ENCODE measurements around the gene ELFN2.

ELFN2 gene

DNA sequence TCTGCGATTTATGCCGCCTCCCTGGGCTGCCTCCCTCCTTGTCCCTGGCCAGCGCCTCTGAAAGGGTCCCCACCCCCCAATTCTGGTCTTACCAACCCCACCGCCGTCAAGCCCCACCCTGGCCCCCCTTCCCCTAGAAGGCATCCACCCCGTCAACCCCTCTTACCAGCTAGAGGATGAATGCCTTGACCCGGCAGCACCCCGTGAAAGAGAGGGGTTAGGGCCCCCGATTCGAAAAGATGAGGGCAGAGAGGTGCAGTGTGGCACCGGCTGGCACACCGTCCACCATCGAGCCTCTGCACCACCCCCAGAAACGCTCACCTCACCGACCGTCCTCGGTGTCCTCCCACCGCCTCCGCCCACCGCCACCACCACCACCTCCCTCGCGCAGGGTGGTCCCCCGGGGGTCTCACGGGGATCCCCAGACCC lies 559 bp downstream of the ELFN2 start:
- DNase-seq, result no peak

DNA sequence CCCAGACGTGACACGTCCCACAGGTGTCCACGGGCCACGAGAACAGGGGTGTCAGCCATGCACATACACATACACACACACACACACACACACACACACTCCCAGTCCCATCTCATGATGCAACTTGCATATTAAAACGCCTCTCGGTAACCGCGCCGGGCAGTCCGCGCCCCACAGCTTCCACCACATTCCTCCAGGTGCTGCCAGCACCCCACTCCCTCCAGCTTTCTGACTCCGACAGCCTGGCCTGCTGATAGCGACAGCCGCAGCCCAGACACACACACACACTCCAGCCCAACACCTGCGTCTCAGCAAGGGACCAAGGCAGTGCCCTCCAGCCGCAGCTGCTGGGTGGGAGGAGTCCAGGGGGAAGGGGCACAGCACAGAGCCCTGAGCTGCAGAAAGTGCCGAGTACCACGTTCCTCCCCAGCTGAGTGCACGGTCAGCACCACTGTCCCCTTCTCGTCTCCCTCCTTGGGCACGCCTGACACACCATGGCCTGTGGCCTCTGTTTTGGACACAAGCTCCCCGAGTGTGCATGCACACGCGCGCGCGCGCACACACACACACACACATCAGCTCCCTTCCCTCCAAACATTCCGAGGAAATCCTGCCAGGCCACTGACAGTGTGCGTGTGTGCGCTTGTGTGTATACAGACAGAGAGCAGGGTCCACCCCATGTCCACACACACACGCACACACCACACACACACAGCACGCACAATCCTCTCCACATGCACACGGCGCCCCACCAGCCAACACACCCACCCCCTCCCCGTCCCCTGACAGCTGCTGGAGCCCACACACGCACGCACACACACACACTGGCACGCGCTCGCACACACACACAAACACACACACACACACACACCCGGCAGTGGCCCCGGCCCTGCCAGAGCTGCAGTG lies 1.2 kb downstream of the ELFN2 start:
- DNase-seq, result no peak

DNA sequence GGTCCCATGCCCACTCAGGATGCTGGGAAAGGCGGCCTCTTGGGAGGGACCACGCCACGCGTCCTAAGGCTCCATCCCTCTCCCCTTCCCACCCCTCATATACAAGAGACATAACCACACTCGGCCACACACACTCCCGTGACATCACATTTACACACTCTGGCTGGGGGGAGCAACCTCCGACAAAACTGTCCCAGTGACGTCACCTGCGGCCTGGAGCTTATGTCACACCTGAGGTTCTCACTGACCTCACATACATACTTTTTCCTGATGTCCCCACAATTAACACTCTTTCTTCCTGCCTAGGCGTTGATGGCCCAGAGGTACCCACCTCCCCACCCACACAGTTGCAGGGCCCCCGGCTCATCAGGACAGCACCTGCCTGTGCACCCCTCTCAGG lies 1.9 kb downstream of the ELFN2 start:
- no peak for DNase-seq

DNA sequence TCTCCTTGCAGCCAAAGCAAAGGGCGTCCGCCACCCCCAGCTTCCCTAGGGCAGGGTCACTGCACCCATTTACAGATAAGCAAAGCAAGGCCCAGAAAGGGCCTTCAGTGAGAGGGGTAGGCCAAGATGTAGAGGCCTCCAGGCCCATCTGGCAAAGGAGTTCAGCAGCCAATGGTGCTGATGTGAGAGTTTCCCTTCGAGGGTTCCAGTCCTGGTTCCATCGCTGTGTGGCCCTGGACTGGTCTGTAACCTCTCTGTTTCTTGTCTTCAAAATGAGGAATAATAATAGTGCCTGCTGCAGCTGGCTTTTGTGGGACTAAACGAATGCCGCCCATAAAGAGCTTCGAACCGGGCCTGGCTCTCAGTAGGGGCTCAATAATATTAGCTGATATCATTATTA lies 4.0 kb downstream of the ELFN2 start:
- no peak for DNase-seq

DNA sequence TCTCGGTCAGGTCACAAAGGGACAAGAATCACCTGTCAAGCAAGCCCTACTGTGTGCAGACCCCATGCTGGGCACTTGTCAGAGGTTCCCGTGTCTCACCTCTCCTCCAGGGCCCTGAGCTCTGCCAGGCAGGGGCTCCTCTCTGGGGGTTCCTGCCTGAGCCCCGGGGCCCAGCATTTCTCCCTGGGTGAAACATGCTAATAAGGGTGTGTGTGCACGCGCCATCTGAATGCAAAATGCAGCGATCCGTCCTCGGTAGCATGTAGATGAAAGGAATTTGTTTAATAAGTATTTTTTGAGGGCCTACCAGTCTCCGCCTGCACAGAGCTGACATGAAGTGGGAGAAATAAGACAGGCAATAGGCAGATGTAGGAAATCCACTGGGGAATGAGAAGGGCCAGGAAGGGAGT lies 5.8 kb downstream of the ELFN2 start:
- DNase-seq, result no peak

DNA sequence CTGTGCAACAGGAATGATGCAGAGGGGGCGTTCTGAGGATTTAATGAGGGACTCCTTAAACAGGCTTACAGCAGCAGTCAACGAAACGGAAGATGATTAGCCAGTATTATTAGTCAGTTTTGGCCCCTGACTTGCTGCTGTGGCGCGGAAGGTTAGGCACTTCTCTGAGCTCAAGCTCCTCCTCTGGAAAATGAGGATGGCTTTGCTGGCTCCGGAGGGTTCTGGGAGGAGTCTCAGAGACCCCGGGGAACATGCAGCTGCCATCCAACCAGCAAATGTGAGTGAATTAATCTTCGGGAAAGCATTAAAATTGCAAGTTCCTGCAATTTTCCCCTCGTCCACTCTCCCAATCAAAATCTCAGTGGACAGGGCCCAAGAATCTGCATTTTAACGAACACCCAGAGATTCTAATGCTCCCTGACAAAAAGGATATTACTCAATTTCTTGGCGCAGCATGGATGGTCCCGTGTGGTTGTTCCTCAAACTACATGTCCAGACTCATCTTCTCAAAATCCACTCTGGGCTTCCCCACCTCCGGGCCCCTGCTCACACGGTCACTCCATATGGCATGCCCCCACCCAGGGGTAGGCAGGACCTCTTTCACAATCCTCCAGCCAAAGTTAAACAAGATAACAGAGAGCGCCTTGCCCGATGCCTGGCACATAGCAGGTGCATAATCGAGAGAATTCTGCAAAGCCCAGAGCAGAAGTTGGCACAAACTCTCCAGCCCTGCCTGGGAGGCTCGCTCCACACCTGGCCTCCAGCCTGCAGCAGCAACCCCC lies 6.4 kb downstream of the ELFN2 start:
- no peak for DNase-seq

DNA sequence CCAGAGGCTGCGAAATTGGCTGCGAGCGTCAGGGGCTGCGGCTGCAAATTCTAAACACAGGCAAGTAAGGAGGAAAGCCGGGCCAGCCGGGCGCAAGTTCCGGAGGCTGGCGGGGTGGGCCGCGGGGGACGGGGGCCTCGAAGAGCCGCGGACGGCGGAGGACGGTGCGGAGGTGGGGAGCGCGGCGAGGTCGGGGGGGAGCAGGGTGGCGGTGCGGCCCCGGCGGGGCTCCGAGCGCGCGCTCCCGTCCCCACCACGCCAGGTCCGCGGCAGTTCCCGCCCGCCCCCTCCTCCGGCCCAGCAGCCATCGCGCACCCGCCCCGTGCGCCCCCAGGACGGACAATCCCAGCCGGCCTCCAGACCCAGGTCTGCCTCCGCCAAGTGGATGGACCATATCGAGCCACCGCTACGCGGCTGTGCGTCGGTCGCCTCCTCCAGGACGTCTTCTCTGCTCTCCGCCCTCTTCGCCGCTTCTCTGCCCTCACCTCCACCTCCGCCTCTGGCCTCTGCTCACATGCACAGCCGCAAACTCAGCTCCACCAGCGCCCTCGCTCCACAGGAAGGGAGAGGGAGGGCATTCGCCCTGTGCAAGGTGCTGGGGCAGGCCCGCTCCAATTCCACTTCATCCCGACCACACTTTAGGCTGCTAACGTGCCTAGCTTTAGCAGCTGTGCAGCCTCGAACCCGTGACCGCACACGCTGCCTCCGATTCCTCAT lies 7.2 kb downstream of the ELFN2 start:
- no peak for DNase-seq

DNA sequence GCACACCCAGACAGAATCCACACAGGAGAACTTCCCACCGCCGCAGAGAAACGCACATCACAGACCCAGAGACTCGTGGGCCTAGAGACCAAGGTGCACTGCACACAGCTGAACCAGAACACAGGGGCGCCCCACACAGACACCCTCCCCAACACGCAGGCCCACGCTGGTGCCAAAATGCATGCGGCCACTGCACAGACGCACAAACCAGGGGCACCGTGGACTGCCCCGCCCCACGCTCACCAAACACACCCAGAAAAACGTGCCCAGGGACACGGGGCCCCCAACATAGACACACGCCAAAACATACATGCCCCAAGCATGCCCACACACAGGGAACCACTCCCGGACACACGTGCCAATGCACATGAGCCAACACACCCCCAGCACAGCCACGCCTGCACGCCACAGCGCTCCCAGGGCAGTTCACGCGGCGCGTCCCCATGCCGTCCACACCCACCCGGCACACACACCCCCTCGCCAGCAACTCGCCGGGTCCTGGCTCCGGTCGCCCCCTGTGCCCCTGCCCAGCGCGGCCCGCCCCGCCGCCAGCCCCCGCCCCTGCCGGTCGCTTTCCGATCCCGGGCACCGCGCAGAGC lies 7.8 kb downstream of the ELFN2 start:
- DNase-seq, result no peak

DNA sequence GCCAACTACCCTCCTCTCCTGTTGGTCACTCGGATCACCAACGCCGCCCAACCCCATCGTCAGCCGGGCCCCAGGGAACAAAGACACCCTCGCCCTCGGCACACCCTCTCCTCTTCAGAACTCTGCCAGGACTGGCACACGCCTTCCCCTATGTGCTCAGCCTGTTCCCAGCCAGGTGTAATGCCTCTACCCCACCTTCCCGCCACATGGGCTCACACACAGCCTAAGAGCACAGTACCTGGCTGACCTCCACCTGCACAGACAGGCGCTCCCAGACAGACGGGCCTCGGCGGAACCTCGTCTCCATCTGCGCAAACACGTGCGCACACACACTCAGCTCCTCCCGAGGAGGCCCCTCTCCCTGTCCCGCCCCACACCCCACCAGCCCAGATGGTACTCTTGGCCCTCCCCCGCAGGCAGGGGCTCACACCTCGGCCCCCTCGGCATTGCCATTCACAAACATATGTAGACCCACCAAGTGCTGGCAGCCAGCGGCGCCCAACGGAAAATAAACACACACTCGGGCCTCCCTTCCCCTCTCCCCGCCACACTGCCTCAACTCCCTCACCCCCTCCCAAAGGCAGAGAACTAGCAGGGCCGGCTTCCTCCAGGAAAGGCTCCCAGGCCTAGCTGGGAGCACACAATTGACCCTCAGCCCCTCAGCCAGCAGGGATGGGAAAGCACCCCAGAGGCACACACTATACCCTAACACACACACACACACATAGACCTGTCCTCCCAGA lies 8.5 kb downstream of the ELFN2 start:
- DNase-seq, result no peak

DNA sequence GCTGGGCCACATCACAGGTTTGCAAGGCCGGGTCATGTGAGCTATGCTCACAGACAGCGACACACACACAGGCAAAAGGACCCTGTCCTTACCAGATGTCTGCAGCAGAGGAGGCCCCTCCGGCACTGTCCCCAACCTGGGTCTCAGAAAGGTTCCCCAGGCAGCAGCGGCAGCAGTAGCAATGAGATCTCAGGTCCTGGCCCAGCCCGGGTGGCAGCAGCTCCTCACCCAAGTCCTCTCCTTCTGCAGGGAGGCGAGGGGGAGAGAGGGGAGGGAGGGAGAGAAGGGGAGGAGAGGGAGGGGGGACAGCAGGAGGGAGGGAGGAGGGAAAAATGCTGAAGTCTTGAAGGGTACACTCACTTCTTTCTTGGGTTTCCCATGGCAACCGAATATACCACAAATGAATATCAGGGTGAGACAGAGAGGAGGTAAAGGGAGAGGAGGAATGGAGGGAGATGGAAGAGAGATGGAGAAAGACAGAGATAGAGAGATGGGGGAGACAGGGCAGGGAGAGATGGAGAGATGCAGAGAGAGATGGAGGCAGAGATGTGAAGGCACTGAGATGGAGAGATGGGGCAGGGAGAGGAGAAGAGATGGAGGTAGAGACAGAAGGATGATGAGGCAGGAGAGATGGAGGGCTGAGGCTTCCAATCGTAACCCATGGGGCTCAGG lies 9.5 kb downstream of the ELFN2 start:
- DNase-seq, result no peak

DNA sequence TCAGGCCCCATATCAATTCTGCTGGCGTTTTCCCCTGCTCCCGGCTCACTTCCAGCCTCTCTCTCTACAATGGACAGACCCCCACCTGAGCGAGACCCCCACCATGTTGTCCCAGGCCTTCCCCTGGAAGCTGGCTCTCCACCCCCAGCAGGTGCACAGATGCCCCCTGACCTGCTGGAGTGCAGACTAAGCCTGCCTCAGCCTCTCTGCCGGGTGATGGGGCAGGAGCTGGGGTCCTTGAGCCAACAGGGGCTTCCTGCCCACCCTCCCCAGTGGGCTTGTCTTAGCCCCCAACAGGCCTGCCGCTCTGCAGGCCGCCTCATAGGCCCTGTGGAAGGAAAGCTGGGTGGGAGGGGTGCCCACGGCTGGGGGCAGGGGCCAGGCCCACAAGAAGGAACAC lies 10.0 kb downstream of the ELFN2 start:
- DNase-seq, result no peak

DNA sequence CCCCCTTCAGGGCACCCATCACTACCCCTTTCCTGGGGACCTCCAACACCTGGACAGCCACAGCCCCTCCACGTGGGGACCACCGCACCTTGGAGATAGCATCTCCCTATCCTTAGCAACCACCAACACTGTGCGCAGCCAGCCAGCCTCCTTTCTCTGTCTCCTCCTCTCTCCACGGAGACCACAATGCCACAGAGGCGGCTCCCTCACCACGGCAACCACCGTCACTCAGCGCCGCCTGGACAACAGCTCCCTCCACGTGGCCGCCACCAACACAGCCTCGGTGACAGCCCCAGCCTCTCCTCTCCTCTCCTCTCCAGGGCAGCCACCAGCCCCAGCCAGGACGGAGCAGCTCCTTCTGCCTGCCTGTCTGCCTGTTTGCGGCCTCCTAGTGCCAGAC lies 10.5 kb downstream of the ELFN2 start:
- DNase-seq, result no peak

DNA sequence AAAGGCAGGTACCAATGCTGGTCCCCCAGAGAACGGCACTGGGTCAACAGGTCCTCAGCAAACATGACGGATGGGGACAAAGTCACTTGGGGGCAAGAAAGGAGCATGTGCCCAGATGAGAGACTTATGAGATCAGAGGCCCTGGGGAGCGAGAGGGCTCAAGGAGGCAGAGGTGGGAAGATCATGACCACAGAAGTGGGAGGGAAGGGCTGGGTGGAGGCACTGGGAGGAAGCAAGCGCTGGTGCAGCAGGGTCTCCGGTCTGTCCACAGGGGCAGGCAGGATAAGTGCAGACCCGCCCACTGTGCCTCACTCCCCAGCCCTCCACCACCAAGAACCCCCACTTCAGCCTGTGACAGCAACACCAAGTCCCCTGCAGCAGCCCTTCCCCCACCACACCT lies 10.9 kb downstream of the ELFN2 start:
- no peak for DNase-seq

DNA sequence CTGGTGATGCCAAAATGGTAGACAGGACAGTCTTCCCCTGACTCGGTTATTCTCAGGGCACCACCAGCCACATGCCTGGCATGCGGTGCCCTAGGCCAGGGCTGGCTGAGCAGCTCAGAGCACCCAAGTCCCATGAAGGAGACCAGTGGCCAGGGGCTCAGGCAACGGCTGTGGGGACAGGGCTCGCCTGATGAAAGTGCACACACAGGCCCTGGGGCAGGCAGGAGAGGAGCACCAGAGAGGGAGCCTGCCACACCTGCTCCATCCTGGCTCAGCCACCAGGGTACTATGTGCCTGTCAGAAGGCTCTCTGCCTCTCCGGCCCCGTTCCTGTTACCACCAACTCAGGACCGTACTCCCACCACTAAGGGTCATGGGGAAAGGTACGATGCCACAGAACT lies 12.1 kb downstream of the ELFN2 start:
- no peak for DNase-seq

DNA sequence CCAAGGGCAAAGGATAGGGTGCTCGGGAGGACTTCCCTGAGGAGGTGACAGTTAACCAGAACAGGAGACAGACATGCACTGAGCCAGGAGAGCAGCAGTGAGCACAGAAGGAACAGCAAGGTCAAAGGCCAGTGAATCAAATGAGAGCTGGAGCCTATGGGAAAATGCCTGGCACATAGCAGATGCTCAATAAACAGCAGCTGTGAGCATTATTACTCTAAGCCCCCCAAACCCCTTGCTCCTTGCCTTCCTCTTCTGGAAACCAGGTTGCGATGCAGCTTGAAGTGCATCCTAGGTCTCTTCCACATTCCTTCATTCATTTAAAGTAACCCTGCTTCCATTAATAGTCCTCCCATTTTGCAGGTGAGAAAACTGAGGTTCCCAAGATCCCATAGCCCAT lies 13.0 kb downstream of the ELFN2 start:
- DNase-seq, result no peak

DNA sequence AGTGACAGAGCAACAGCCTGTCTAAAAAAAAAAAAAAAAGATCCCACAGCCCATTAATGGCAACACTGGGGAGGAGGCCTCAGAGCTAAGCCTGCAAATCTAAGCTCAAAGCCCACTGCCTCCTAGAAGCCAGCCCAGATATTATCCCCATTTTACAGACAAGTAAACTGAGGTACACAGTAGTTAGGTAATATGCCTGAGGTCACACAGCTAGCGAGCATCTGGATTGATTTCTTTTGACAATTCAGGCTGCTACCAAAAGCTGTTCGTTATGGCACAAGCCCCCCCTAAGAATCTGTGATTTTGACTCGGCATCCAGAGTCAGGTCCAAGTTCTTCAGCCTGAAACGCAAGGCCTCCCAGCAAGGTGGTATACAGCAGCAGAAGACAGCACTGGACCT lies 13.7 kb downstream of the ELFN2 start:
- DNase-seq, result no peak

DNA sequence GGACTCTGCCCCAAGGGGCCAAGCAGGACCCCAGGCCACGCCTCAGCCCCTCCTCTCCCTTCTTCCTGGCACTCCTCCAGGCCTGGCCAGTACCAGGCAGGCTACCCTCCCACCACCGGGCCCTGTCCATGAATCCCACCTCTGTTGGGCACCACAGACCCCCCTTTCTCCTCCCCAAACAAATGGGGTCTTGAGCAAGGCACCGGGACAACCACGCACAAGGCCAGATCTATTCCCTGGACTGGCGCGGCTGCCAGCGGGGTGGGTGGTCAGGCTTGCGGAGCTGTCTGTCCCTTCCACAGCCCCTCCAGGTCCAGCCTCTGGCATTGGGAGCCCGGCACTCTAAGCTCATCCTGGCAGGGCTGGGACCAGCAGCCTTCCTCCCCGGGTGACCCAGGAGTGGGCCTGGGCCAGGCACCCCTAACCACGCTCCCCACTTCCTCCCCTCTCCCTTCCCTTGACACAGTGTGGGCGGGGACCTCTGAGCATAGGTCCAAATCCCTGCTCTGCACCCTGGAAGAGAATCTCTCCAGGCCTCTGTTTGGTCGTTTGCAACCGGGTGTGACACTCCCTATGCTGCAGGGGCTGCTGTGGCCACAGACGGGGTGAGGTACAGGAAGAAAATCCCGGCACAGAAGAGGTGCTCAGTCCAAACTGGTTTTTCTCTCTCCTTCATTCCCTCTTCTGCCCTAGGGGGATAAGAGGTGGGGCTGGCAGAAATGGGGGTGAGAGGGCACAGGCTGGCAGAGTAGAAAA lies 14.6 kb downstream of the ELFN2 start:
- DNase-seq, result no peak

DNA sequence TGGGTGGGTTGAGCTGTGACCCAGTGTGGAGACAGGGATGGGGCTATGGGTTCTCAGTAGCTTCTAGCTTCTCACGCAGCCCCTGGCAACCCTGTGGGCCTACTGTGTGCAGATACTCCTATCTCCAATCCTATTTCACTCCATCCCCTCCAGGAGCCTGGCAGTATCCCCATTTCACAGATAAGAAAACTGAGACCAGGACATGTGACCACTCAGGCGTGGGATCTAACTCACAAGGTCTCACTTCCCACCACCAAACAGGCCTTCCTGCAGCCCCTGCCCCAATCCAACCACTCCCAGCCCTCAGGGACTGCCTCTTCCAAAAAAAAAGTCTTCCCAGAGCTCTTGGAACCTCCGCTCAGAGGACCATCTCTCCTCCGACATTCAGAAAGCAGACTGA lies 15.6 kb downstream of the ELFN2 start:
- DNase-seq, result no peak

DNA sequence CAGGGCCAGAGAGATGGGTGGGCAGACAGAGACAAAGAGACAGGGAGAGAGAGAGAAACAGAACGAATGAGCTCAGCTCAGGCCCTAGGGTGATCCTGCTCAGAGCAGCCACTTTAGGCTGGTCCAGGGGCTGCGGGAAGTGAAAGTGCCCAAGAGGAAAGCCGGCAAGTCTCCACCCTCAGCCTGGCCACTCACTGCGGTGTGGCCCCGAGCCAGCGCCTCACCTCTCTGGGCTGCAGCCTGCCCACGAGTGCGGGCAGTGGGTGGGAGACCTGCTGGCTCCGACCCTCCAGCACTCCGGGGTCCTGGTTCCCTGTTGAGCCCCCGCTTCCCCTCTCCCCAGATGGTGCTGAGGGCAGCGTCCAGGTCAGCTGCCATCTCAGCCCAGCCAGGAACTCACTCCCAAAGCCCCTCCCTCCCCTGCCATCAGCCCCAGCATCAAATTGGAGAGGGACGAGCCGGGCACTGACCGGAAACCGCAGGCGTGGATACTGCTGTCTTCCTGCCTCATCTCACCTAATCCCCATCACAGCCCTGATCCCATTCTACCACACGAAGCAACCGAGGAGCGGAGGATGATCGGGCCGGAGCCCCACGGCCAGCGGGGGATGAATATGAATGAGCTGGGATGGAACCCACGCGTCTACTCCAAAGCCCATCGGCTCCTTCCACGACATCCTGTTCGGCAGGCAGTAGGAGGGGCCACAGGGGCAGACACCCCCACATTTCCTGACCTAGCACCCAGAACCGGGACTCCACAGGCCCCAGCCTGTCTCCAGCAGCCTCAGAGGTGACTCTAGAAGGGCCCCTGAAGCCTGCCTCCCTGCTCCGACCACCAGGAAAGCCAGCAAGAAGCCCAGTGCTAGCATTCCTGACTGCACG lies 16.9 kb downstream of the ELFN2 start:
- no peak for DNase-seq

DNA sequence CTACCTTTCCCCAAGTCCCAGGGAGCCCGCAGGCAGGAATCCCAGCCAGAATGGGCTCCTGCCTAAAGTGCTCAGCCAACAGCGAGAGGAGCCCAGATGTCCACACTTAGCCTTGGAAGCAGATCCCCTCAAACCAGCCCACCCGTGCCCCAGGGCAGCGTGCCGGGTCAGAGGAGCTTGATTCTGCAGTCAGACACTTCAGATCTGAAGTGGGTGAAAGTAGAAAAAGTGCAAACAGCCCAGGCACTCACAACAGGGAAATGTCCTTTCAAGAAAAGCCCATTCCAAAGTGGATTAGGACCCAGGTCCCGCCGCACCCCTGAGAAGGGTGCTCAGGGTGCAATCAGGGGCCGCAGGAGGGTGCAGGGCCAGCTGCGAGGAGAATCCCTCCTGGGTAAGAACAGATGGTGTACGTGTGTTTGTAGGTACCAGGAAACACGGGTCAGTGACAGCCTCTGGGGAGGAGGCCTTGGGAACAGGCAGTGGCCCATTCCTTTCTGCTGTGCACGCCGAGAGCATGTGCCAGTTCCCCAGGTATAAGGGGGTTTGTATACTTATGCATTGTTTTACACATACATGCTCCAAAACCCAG lies 17.7 kb downstream of the ELFN2 start:
- DNase-seq, result no peak
